Motor neuron (in vitro differentiated cells): ENCODE results near the gene STXBP5. TPM values are rescaled to one million over a fixed set of nuclear protein-coding genes. Genes with fewer than 3 reads are reported as not detected.

ENCODE experiments used
- ATAC-seq, 8 experiments: fragments of 200-7000 bp; cut with Tn5 transposase; replicated peaks in 6 of 8; 2 replicates each; pipeline ENCODE4 v1.8.0; 2021; ENCODE audit warnings: mild to moderate bottlenecking in 8 of 8, moderate library complexity in 8 of 8
- H3K27ac ChIP-seq, 2 donors: fragments of 250-450 bp; sonication (Bioruptor Pico); 2 replicates each; pipeline ENCODE4 v1.9.0; 2021; ENCODE audit warnings: antibody characterized with exemption in 2 of 2, mild to moderate bottlenecking in 2 of 2, moderate library complexity in 1 of 2
- H3K4me1 ChIP-seq, 2 donors: fragments of 250-450 bp; sonication (Bioruptor Pico); replicated peaks in 1 of 2; 2 replicates each; pipeline ENCODE4 v1.6.1; 2021; ENCODE audit warnings: antibody characterized with exemption in 2 of 2, mild to moderate bottlenecking in 2 of 2, moderate library complexity in 1 of 2
- H3K4me3 ChIP-seq, 5 donors: fragments of 250-450 bp; sonication (Bioruptor Pico); 2 replicates each; pipeline ENCODE4 v1.9.0; 2021; ENCODE audit warnings: antibody characterized with exemption in 5 of 5, mild to moderate bottlenecking in 5 of 5, moderate library complexity in 4 of 5
- WGBS, 10 experiments: fragments of 450-650 bp; shearing (Covaris generic); methylation state at CpG; one replicate each; pipeline ENCODE4 v1.0.0; 2022; 5-methylcytosine and 5-hydroxymethylcytosine counted together
- in situ Hi-C, 9 experiments: fragments of 400-800 bp; cut with MboI; loops; one replicate each; pipeline ENCODE4 v1.15.0; 2021; ENCODE audit warnings: low sequenced_read_pairs in 9 of 9, low pct_unique_long_range_greater_than_20kb in 2 of 9; ENCODE audit not compliant: unreplicated experiment in 9 of 9
- total RNA-seq, 8 experiments: library from RNA; unstranded; fragments of 300-600 nt; gene quantifications; 2 replicates each; pipeline versions ENCODE4 v1.2.3 to v1.2.4, GENCODE V29; 2022

STXBP5 gene
- total RNA-seq, 8 experiments from 2014 or later = 9.0 to 24.3 (median 14.1) TPM

DNA sequence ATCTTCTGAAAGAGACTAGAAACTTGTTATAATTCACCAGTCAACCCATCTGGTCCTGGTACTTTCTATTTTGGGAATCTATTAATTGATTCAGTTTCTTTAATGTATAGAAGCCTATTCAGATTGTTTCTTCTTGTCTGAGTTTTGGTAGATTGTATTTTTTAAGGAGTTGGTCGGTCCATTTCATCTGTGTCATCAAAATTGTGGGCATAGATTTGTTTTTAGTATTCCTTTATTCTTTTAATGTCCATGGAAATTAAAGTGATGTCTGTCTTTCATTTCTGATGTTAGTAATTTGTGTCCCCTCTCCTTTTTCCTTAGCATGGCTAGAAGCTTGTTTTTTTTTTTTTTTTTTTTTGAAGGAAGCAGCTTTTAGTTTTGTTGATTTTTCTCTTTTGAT lies 15.2 kb downstream of the STXBP5 start:
- H3K27ac ChIP-seq = no peak overlapping the region

DNA sequence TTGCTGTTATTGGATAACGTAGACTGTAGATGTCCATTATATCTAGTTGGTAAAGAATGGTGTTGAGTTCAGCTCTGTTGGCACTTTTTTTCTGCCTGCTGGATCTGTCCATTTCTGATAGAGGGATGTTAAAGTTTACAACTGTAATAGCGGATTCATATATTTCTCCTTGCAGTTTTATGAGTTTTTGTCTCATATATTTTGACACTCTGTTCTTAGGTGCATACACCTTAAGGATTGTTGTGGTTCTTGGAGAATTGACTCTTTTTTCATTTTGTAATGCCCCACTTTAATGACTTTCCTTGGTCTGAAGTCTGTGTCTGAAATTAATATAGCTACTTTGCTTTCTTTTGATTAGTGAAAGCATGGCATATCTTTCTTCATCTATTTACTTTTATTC lies 16.1 kb downstream of the STXBP5 start:
- H3K4me1 ChIP-seq = peaks cover 0 to 8% of the 10 kb centered on the region in 2 donors
- ATAC-seq = no peak
- in situ Hi-C loops = loop anchor here in 2 of 9 experiments (25.0 kb wide), 2 partner anchors 308 to 358 kb away; no protein-coding TSS in a partner anchor
- no peak overlapping the region for H3K27ac ChIP-seq
- H3K4me3 ChIP-seq = no peak overlapping the region
- 92 to 100% (median 100%) methylated on average over 2 of the region's 2 CpGs; no CpG with 5 or more reads in 2 of the 10 experiments for WGBS, 10 experiments

More for the DNA sequence above, 15.2 kb downstream of the STXBP5 start:
- no peak overlapping the region for H3K4me3 ChIP-seq
- in situ Hi-C loops = loop anchor here in 2 of 9 experiments (25.0 kb wide), 2 partner anchors 307 to 357 kb away; no protein-coding TSS in a partner anchor
- no peak for ATAC-seq
- WGBS, 10 experiments = 86 to 100% (median 100%) methylated on average over 1 of the region's 1 CpG; no CpG with 5 or more reads in 1 of the 10 experiments
- peaks cover 0 to 8% of the 10 kb centered on the region in 2 donors for H3K4me1 ChIP-seq

DNA sequence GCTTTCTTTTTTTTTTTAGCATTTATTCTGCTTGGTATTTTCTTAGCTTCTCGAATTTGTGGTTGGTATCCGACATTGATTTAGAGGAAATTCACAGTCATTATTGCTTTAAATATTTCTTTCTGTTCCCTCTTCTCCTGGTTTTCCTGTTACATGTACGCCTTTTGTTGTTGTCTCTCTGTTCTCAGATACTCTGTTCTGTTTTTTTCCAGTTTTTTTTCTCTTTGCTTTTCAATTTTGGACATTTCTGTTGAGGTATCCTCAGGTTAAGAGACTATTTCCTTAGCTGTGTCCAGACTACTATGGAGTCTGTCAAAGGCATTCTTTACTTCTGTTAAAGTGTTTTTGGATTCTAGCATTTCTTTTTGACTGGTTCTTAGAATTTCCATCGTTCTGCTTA lies 17.5 kb downstream of the STXBP5 start:
- peaks cover 0 to 7% of the 10 kb centered on the region in 2 donors for H3K4me1 ChIP-seq
- in situ Hi-C loops = loop anchor here in 2 of 9 experiments (25.0 kb wide), 2 partner anchors 309 to 359 kb away; no protein-coding TSS in a partner anchor
- no peak for ATAC-seq
- H3K27ac ChIP-seq = no peak overlapping the region
- no peak overlapping the region for H3K4me3 ChIP-seq
- 65 to 93% (median 85%) methylated on average over 2 to 4 of the region's 4 CpGs for WGBS, 10 experiments

DNA sequence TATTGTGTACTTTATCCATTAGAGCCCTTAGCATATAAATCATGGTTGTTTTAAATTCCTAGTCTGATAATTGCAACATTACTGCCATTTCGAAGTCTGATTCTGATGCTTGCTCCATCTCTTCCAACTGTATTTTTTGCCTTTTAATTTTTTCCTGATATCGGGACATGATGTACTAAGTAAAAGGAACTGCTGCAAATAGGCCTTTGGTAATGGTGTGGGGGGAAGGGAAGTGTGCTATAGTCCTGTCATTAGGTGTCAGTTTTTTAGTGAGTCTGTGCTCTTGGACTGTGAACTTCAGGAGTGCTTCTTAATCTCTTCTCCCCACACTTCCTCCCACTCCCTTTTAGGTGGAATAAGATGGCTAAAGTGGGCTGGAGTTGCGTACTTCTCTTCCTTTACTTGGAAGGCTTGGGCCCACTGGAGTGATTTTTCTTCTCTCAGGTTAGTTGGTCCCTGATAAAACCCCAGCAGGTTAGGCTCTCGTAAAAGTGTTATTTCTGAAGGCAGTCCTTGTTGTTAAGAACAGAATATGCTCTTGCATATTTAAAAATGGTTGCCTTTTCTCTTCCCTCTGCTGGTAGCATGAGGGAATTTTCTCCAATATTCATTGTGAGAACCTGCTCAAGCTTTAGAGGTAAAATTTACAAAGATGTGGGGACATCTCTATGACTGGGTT lies 18.1 kb downstream of the STXBP5 start:
- ATAC-seq = peak in 3 of 8 experiments; percentile 37 to 55 (median 47)
- 25 to 100% (median 86%) methylated on average over 1 to 4 of the region's 4 CpGs; no CpG with 5 or more reads in 1 of the 10 experiments for WGBS, 10 experiments
- in situ Hi-C loops = loop anchor here in 2 of 9 experiments (25.0 kb wide), 2 partner anchors 310 to 360 kb away; no protein-coding TSS in a partner anchor

DNA sequence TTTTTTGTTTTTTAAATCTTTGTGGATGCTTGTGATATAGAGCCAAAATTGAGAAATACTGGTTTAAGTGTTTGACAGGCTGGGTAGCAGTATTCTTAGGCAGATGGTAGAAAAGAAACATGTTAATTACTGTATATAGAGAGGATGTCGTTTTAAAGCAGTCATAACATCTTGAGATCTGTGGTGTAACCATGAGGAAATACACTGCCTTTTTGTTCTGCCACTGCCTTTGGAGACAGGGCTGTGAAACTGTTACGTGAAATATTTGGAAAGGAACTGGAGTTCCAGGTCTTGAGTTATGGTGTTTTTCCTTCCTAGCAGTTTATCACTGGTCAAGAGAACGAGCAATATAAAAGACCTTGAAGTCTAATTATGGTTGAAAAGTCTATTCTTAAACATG lies 19.5 kb downstream of the STXBP5 start:
- 67 to 100% (median 89%) methylated on average over 1 to 3 of the region's 3 CpGs for WGBS, 10 experiments
- no peak for ATAC-seq
- no peak overlapping the region for H3K27ac ChIP-seq
- H3K4me3 ChIP-seq = no peak overlapping the region
- in situ Hi-C loops = loop anchor here in 2 of 9 experiments (25.0 kb wide), 2 partner anchors 311 to 361 kb away; no protein-coding TSS in a partner anchor
- H3K4me1 ChIP-seq = no peaks in the 10 kb centered on the region

More for the DNA sequence above, 18.1 kb downstream of the STXBP5 start:
- Histone ChIP-seq H3K4me1 (peaks cover 0 to under 1% of the 10 kb centered on the region in 2 donors), H3K4me3 (no peak overlapping the region), H3K27ac (no peak overlapping the region)

DNA sequence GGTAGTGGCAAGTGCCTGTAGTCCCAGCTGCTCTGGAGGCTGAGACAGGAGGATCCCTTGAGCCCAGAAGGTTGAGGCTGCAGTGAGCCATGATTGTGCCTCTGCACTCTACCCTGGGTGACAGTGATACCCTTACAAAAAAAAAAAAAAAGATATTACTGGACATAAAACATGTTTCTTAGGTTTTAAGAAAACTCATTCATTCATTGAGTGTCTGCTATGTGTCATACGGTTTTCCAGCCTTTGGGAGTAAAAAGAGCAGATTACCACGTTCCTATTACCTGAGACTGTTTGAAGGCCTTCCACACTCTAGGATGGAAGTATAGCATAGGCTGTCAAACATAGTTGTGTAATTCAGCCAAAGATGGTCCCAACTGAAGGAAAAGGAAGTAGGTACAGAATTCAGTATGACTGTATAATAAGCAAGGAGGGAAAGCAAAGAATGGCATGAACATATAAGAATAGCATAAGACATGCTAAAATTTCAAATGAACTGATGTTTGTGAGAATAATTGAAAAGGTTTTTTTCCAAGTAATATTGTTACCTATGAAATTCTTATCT lies 22.0 kb downstream of the STXBP5 start:
- Histone ChIP-seq H3K4me3 (no peak overlapping the region), H3K27ac (no peak overlapping the region), H3K4me1 (no peaks in the 10 kb centered on the region)
- no peak for ATAC-seq
- WGBS, 10 experiments = 90 to 100% (median 100%) methylated on average over 1 to 2 of the region's 2 CpGs; no CpG with 5 or more reads in 1 of the 10 experiments
- in situ Hi-C loops = no loop called here

DNA sequence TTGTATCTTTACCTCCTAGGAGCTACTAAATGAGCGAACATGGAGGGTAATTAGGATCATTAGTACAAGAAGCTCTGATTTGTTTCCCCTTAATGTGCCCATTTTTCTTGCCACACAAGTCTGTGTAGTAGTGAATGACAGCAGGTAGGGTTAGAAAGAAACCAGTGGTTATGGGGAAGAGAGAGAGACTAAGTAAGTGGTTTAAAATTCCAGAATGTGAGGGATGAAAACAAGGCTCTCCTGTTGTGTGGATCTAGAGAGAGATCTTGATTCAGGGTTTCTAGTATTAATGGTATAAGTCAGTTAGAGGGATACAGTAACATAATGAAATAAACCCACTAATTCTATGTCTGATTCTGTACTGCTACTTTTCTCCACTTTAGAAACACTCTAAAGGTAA lies 22.7 kb downstream of the STXBP5 start:
- H3K4me3 ChIP-seq = no peak overlapping the region
- in situ Hi-C loops = no loop called here
- H3K4me1 ChIP-seq = no peaks in the 10 kb centered on the region
- 92 to 100% (median 100%) methylated on average over 1 of the region's 1 CpG; no CpG with 5 or more reads in 4 of the 10 experiments for WGBS, 10 experiments
- ATAC-seq = no peak
- H3K27ac ChIP-seq = no peak overlapping the region

DNA sequence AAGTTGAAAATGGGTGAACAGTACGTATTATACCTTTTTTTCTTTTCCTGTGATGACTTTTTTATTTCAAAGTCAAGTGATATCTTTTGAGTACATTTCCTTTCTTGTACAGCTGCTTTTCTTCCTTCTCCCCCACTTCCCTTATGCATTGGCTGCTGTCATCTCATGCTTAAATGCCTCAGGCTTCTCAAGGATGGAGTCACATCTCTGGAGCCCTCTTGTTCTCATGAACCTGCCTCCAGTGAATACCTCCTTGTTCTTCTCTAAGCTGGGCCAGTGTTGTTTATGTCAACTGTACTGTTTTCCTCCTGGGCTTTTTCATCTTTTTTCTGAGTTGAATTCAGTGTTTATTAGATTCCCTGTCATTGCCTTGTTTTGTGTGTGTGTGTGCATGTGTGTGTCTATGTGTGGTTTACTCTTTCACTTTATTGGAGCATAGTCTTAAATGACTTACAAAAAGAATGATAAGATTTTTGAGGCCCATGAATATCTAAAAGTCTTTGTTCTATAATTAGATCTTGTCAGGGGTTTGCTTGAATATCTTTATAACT lies 23.6 kb downstream of the STXBP5 start:
- Histone ChIP-seq H3K27ac (no peak overlapping the region), H3K4me1 (no peaks in the 10 kb centered on the region), H3K4me3 (no peak overlapping the region)
- peak in 2 of 8 experiments; percentile 23 to 44 for ATAC-seq
- WGBS, 10 experiments = 75 to 100% (median 100%) methylated on average over 1 of the region's 1 CpG; no CpG with 5 or more reads in 2 of the 10 experiments
- in situ Hi-C loops = no loop called here

DNA sequence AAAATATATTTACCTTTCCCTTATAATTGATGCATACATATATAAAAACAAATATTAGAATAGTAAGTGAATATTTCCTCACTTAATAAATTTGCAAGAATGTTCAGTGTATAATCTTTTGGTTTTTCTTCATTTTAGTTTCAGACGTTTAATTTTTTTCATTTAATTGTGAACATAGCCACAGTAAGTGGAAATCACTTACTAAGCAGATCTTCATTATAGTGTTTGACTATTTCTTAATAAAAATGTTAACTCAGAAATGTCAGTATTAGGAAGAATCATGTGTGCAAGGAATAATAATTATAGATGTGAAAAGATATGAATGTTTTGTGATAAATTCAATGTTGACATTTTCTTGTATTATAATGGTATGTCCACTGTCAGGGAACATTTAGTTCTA lies 27.4 kb downstream of the STXBP5 start:
- H3K4me3 ChIP-seq = no peak overlapping the region
- WGBS, 10 experiments = 8 to 94% (median 79%) methylated on average over 1 of the region's 1 CpG; no CpG with 5 or more reads in 2 of the 10 experiments
- peaks cover 0 to 9% of the 10 kb centered on the region in 2 donors for H3K4me1 ChIP-seq
- in situ Hi-C loops = no loop called here
- no peak for ATAC-seq
- no peak overlapping the region for H3K27ac ChIP-seq

DNA sequence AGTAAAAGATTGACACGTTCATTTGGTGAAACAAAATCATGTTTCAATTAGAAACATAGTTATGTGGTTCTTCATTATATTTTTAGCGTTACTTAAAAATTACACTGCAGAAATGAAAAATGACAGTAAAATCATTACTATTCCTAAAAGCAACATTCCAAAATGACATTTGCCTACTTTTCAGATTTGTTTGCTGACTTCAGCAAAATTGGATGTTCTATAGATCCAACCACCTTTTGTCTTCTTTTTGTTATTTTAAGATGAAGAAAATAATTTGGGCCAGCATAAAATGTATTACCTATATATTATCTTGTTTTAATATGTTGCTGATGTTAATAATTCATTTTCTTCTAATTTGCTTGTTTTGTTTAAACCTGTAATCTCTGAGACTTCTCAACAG lies 30.5 kb downstream of the STXBP5 start:
- Histone ChIP-seq H3K27ac (no peak overlapping the region), H3K4me1 (peaks cover 0 to 9% of the 10 kb centered on the region in 2 donors), H3K4me3 (no peak overlapping the region)
- in situ Hi-C loops = no loop called here
- 21 to 100% (median 98%) methylated on average over 2 of the region's 2 CpGs for WGBS, 10 experiments
- no peak for ATAC-seq

DNA sequence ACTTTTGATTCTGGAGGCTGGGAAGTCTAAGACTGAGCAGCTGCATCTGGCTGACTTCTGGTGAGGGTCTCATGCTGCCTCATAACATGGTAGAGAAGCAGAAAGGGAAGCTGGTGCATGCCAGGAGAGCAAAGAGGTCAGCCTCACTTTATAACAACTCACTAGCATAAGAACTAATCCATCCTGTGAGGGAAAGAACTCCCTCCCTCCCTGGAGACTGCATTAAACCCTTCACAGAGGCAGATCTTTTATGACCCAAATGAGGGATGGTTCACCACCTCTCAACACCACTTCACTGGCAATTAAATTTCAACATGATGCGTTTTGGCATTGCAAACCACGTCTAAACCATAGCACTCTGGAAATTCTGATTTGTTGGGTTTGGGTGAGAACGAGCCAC lies 33.9 kb downstream of the STXBP5 start:
- in situ Hi-C loops = no loop called here
- H3K4me1 ChIP-seq = peaks cover 0 to 9% of the 10 kb centered on the region in 2 donors
- ATAC-seq = no peak
- no peak overlapping the region for H3K4me3 ChIP-seq
- no peak overlapping the region for H3K27ac ChIP-seq
- WGBS, 10 experiments = 20 to 100% (median 64%) methylated on average over 1 to 3 of the region's 3 CpGs; no CpG with 5 or more reads in 2 of the 10 experiments

DNA sequence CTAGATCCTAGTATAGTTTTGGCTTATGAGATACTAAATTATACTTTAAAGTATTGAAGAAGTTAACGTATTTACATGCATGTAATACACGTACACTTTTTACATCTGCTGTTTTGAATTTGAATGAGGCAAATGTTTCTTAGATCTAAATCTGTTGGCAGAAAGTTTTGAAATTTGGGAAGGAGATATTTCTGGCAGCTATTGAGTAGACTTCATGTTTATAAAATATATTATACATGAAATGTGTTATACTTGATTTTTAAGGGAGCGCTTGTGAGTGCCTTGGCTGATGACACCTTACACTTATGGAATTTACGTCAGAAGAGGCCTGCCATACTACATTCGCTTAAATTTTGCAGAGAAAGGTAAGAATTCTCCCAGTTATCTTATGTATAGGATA lies 34.7 kb downstream of the STXBP5 start:
- in situ Hi-C loops = no loop called here
- Histone ChIP-seq H3K4me1 (peaks cover 0 to 9% of the 10 kb centered on the region in 2 donors), H3K27ac (no peak overlapping the region), H3K4me3 (no peak overlapping the region)
- no peak for ATAC-seq
- 73 to 100% (median 97%) methylated on average over 2 to 5 of the region's 5 CpGs for WGBS, 10 experiments

DNA sequence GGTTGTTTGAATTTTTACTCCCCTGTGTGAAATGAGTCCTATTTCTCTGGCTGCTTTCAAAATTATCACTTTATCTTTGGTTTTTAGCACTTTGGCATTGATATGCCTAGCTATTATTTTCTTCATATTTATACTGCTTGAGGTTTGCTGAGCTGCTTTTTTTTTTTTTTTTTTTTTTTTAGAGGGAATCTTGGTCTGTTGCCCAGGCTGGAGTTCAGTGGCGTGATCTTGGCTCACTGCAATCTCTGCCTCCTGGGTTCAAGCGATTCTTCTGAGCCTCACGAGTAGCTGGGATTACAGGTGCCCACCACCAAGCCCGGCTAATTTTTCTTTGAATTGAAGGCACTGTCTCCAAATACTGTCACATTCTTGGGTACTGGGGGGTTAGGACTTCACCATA lies 40.6 kb downstream of the STXBP5 start:
- 73 to 100% (median 89%) methylated on average over 2 to 4 of the region's 4 CpGs; no CpG with 5 or more reads in 2 of the 10 experiments for WGBS, 10 experiments
- no peak overlapping the region for H3K27ac ChIP-seq
- in situ Hi-C loops = no loop called here
- H3K4me1 ChIP-seq = no peaks in the 10 kb centered on the region
- no peak overlapping the region for H3K4me3 ChIP-seq
- no peak for ATAC-seq
